ENCODE measurements around the gene BCL11B.

GRCh38 chr14:99278836-99279235, 6.8 kb upstream of the BCL11B start:
- TF ChIP-seq, protein P1, sequence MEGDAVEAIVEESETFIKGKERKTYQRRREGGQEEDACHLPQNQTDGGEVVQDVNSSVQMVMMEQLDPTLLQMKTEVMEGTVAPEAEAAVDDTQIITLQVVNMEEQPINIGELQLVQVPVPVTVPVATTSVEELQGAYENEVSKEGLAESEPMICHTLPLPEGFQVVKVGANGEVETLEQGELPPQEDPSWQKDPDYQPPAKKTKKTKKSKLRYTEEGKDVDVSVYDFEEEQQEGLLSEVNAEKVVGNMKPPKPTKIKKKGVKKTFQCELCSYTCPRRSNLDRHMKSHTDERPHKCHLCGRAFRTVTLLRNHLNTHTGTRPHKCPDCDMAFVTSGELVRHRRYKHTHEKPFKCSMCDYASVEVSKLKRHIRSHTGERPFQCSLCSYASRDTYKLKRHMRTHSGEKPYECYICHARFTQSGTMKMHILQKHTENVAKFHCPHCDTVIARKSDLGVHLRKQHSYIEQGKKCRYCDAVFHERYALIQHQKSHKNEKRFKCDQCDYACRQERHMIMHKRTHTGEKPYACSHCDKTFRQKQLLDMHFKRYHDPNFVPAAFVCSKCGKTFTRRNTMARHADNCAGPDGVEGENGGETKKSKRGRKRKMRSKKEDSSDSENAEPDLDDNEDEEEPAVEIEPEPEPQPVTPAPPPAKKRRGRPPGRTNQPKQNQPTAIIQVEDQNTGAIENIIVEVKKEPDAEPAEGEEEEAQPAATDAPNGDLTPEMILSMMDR (IDR thresholded peaks at IDR 0.05; ENCODE audit: control extremely low read depth in 1 of 3, insufficient read depth in 1 of 3, low read depth in 1 of 3, low read length in 3 of 3): no peak
- no peak for TF ChIP-seq ZNF274 (IDR thresholded peaks at IDR 0.05; ENCODE audit: borderline replicate concordance, extremely low read depth, low read length)
- TF ChIP-seq POU5F1 (IDR thresholded peaks at IDR 0.05; ENCODE audit: low read depth, low read length): no peak
- TF ChIP-seq KDM1A (IDR thresholded peaks at IDR 0.05; ENCODE audit: borderline replicate concordance, low read length): no peak
- no peak for TF ChIP-seq JUND (IDR thresholded peaks at IDR 0.05; ENCODE audit: low read length)

Measured in H1 (cell line).